RWPE1 (cell line): ENCODE measurements around the gene OR11H6.
"Not testable (repeated sequence)": the region's sequence is repeated elsewhere in the genome, so short reads cannot be mapped to it uniquely, and the experiment has no call there.

Experiments used
- CTCF ChIA-PET: fragments of 350-600 bp; sonication (Branson Sonifier 250); formaldehyde crosslinking; extraction: SDS; loops from one replicate; lab custom pipeline; 2021; lab: Yijun Ruan, JAX
- POLR2A ChIA-PET: fragments of 400-600 bp; formaldehyde crosslinking; extraction: SDS; loops from one replicate; lab custom pipeline; 2020; ENCODE audit warnings: antibody characterized with exemption; ENCODE audit not compliant: low non-redundant PET; lab: Yijun Ruan, JAX
- DNase-seq: peaks from one replicate; pipeline ENCODE4 v3.0.0; 2012; ENCODE audit warnings: low spot score
- H3K27ac ChIP-seq: fragments of 450-650 bp; 2 replicates; pipeline ENCODE4 v1.5.1; 2017
- CTCF ChIP-seq: fragments of 450-650 bp; conservative IDR thresholded peaks from 2 replicates; pipeline ENCODE4 v1.5.1; 2017; ENCODE audit warnings: low read depth, mild to moderate bottlenecking

The OR11H6 gene

GRCh38 chr14:20198991-20199390 is 24.5 kb upstream of the OR11H6 start:
- TF ChIP-seq CTCF, result no peak

GRCh38 chr14:20204721-20205120 is 18.8 kb upstream of the OR11H6 start:
- ChIA-PET CTCF (no interaction called here), POLR2A (no interaction called here)
- no peak overlapping the region for H3K27ac ChIP-seq
- no peak for TF ChIP-seq CTCF
- no peak for DNase-seq

More at GRCh38 chr14:20198991-20199390, 24.5 kb upstream of the OR11H6 start:
- CTCF ChIA-PET, result no interaction called here
- H3K27ac ChIP-seq, result no peak overlapping the region
- POLR2A ChIA-PET, result no interaction called here
- no peak for DNase-seq

- POLR2A ChIA-PET, result no interaction called here
- H3K27ac ChIP-seq, result no peak overlapping the region
- no peak for DNase-seq
- CTCF ChIA-PET, result no interaction called here
- TF ChIP-seq CTCF, result no peak
Measured at GRCh38 chr14:20209595-20209994, 13.9 kb upstream of the OR11H6 start.

- H3K27ac ChIP-seq, DNase-seq, POLR2A ChIA-PET, CTCF ChIA-PET: not testable (repeated sequence)
Measured at GRCh38 chr14:20212406-20212805, 11.1 kb upstream of the OR11H6 start.

- ChIA-PET CTCF (no interaction called here), POLR2A (no interaction called here)
- no peak for TF ChIP-seq CTCF
- no peak overlapping the region for H3K27ac ChIP-seq
- no peak for DNase-seq
Measured at GRCh38 chr14:20215196-20215595, 8.3 kb upstream of the OR11H6 start.

GRCh38 chr14:20219033-20219432 is 4.5 kb upstream of the OR11H6 start:
- DNase-seq, result no peak
- POLR2A ChIA-PET, result no interaction called here

GRCh38 chr14:20228681-20229080 is 5.2 kb downstream of the OR11H6 start, which contains the start of gene OR11H7:
Gene OR11H7 (plus strand): TSS chr14:20228981.
- no peak for DNase-seq
- CTCF ChIA-PET, result interaction anchor here (0.6 kb wide), 1 partner anchor 165 kb away, joined by 4 read pairs; no protein-coding TSS in a partner anchor
- TF ChIP-seq CTCF, result no peak
- H3K27ac ChIP-seq, result no peak within 1 kb of the TSS
- POLR2A ChIA-PET, result no interaction called here

More at GRCh38 chr14:20219033-20219432, 4.5 kb upstream of the OR11H6 start:
- no peak overlapping the region for H3K27ac ChIP-seq
- no peak for TF ChIP-seq CTCF
- CTCF ChIA-PET, result no interaction called here

- POLR2A ChIA-PET, H3K27ac ChIP-seq, DNase-seq, CTCF ChIA-PET: not testable (repeated sequence)
Measured at GRCh38 chr14:20235415-20235814, 11.9 kb downstream of the OR11H6 start.
